ENCODE results near the gene BTLA.
"Not testable (repeated sequence)": the region's sequence is repeated elsewhere in the genome, so short reads cannot be mapped to it uniquely, and the experiment has no call there.

BTLA gene

GRCh38 chr3:112437146-112438022, 61.9 kb downstream of the BTLA start:
- no peak for DNase-seq

- no peak for DNase-seq
These were observed 69.3 kb downstream of the BTLA start for GRCh38 chr3:112429960-112430359.

GRCh38 chr3:112427123-112427522, 72.1 kb downstream of the BTLA start:
- DNase-seq, result no peak

GRCh38 chr3:112425858-112426750, 73.2 kb downstream of the BTLA start:
- no peak for DNase-seq

GRCh38 chr3:112425382-112425781, 73.9 kb downstream of the BTLA start:
- no peak for DNase-seq

GRCh38 chr3:112424394-112424793, 74.9 kb downstream of the BTLA start:
- no peak for DNase-seq

GRCh38 chr3:112422921-112423320, 76.4 kb downstream of the BTLA start:
- DNase-seq, result not testable (repeated sequence)

- not testable (repeated sequence) for DNase-seq
These were observed 80.7 kb downstream of the BTLA start for GRCh38 chr3:112418526-112418925.

GRCh38 chr3:112417696-112418318, 81.5 kb downstream of the BTLA start:
- no peak for DNase-seq

GRCh38 chr3:112416391-112417212, 82.7 kb downstream of the BTLA start:
- no peak for DNase-seq

GRCh38 chr3:112415390-112415789, 83.9 kb downstream of the BTLA start:
- no peak for DNase-seq
